ENCODE results near the gene QPRT. TPM values are rescaled to one million over a fixed set of nuclear protein-coding genes. Genes with fewer than 3 reads are reported as not detected.

QPRT gene
- polyA plus RNA-seq, 3 donors: 2.1 to 4.7 (median 3.9) TPM

- Histone ChIP-seq H3K27ac (ENCODE audit: low read depth in 1 of 2, low read length in 2 of 2) (no peak overlapping the region), H3K4me3 (replicated peaks in 1 of 3; ENCODE audit: low read depth in 2 of 3, low read length in 3 of 3) (no peak overlapping the region), H3K4me1 (ENCODE audit: control insufficient read depth in 1 of 2, insufficient read depth in 2 of 2, low read length in 2 of 2) (peaks cover 39 to 43% of the 10 kb centered on the region in 2 donors), H3K36me3 (replicated peaks in 1 of 2; ENCODE audit: control insufficient read depth in 1 of 2, insufficient read depth in 2 of 2, low read length in 2 of 2) (no peaks in the 10 kb centered on the region), H3K9me3 (replicated peaks in 1 of 2; ENCODE audit: control insufficient read depth in 1 of 2, insufficient read depth in 1 of 2, low read length in 2 of 2) (no peaks in the 10 kb centered on the region), H3K79me2 (ENCODE audit: insufficient read depth, low read length) (peaks cover 4% of the 10 kb centered on the region), H3K9ac (ENCODE audit: insufficient read depth, low read length, poor library complexity, severe bottlenecking) (no peak overlapping the region), H4K20me1 (ENCODE audit: insufficient read depth, low read length) (peaks cover 10% of the 10 kb centered on the region), H3K4me2 (replicated peaks; ENCODE audit: extremely low read depth, low read length, poor library complexity, severe bottlenecking) (peak overlapping the region; percentile 50), H2AFZ (ENCODE audit: insufficient read depth, low read depth, low read length, poor library complexity, severe bottlenecking) (no peak overlapping the region), H3K27me3 (ENCODE audit: control insufficient read depth in 2 of 2, insufficient read depth in 2 of 2, low read length in 2 of 2) (no peaks in the 10 kb centered on the region)
- Mint-ChIP-seq H3K9me3 (no peaks in the 10 kb centered on the region), H3K36me3 (no peaks in the 10 kb centered on the region), H3K27me3 (ENCODE audit: low read depth in 3 of 3) (peaks cover 1 to 5% (median 2%) of the 10 kb centered on the region in 3 donors), H3K4me1 (peaks cover 34% of the 10 kb centered on the region), H3K27ac (no peak overlapping the region), H3K4me3 (peak overlapping the region in 1 of 2 donors; percentile 69)
- DNase-seq: no peak
- WGBS (ENCODE audit: insufficient coverage): 81% methylated on average over 7 of the region's 10 CpGs
- intact Hi-C loops (cut with micrococcal nuclease): no loop called here
- TF ChIP-seq CTCF (IDR thresholded peaks at IDR 0.05): no peak
These were observed 1.2 kb downstream of the QPRT start for GRCh38 chr16:29680180-29680598.

GRCh38 chr16:29683543-29684090, 4.6 kb downstream of the QPRT start:
- Histone ChIP-seq H3K79me2 (ENCODE audit: insufficient read depth, low read length) (peaks cover 4% of the 10 kb centered on the region), H2AFZ (ENCODE audit: insufficient read depth, low read depth, low read length, poor library complexity, severe bottlenecking) (no peak overlapping the region), H3K4me1 (ENCODE audit: control insufficient read depth in 1 of 2, insufficient read depth in 2 of 2, low read length in 2 of 2) (peaks cover 25 to 31% of the 10 kb centered on the region in 2 donors), H3K27me3 (ENCODE audit: control insufficient read depth in 2 of 2, insufficient read depth in 2 of 2, low read length in 2 of 2) (no peaks in the 10 kb centered on the region), H3K9ac (ENCODE audit: insufficient read depth, low read length, poor library complexity, severe bottlenecking) (no peak overlapping the region), H3K36me3 (replicated peaks in 1 of 2; ENCODE audit: control insufficient read depth in 1 of 2, insufficient read depth in 2 of 2, low read length in 2 of 2) (no peaks in the 10 kb centered on the region), H3K9me3 (replicated peaks in 1 of 2; ENCODE audit: control insufficient read depth in 1 of 2, insufficient read depth in 1 of 2, low read length in 2 of 2) (no peaks in the 10 kb centered on the region), H3K27ac (ENCODE audit: low read depth in 1 of 2, low read length in 2 of 2) (no peak overlapping the region), H3K4me2 (replicated peaks; ENCODE audit: extremely low read depth, low read length, poor library complexity, severe bottlenecking) (no peak overlapping the region), H4K20me1 (ENCODE audit: insufficient read depth, low read length) (no peaks in the 10 kb centered on the region), H3K4me3 (replicated peaks in 1 of 3; ENCODE audit: low read depth in 2 of 3, low read length in 3 of 3) (no peak overlapping the region)
- DNase-seq: no peak
- Mint-ChIP-seq H3K27ac (no peak overlapping the region), H3K9me3 (no peaks in the 10 kb centered on the region), H3K4me3 (no peak overlapping the region), H3K4me1 (peaks cover 22% of the 10 kb centered on the region), H3K27me3 (ENCODE audit: low read depth in 3 of 3) (peaks cover 2 to 5% (median 3%) of the 10 kb centered on the region in 3 donors), H3K36me3 (no peaks in the 10 kb centered on the region)
- 98% methylated on average over 5 of the region's 9 CpGs for WGBS (ENCODE audit: insufficient coverage)
- no peak for TF ChIP-seq CTCF (IDR thresholded peaks at IDR 0.05)
- intact Hi-C loops (cut with micrococcal nuclease): no loop called here

Data from CD14-positive monocyte (primary cell).